ENCODE measurements around the gene ZNF445. TPM values are rescaled to one million over a fixed set of nuclear protein-coding genes. Genes with fewer than 3 reads are reported as not detected.

The ZNF445 gene
- total RNA-seq (2014; rRNA removed; shearing (Covaris generic)): 4.8 and 7.5 TPM in 2 replicates

DNA sequence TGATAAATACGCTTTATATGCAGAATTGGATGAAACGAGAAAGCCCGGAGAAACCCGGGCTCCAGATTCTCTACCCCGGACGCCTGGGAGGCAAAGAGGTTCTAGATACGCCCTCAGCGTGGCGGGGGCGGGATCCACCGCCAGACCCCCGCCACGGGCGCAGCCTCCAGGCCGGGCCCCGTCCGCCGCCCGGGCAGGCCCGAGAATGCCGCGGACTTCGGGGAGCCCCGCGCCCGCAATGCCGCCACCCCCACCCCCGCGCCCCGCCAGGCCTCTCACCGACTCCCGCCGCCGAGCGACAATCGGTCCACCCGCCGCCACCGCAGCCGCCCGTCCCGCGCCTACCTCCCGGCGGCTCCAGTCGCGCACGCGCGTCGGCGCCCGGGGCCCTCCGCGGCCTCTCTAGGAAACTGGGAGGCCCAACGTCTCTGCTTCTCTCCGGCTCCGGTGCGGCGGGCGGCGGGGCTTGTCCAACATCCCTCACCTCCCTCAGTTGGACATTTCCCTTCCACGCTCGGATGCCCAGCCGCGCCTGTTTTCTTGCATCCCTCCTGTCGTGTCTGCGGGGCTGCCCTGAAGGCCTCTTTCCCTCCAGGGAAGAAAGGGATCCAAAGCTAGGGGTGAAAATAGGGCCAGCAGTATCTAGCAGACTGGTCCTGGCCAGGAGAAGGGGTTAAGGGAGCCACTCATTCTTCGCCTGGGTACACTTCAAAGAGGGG is at the start of gene ZNF445:
Gene ZNF445, minus strand, starts transcription at position 359 of the 719 bp plus-strand sequence. CDS start 22,121 bp downstream, outside the sequence.

Other genes starting within 250 kb of the ZNF445 start
- not detected in 2 replicates for gene TOPAZ1, start 235.8 kb downstream of the ZNF445 start, total RNA-seq (2014; rRNA removed; shearing (Covaris generic))
- 18.2 and 18.9 TPM in 2 replicates for gene TCAIM, start 138.9 kb downstream of the ZNF445 start, total RNA-seq (2014; rRNA removed; shearing (Covaris generic))
- not detected in 2 replicates for gene ZKSCAN7, start 77.5 kb upstream of the ZNF445 start, total RNA-seq (2014; rRNA removed; shearing (Covaris generic))
- 0.24 and 0.30 TPM in 2 replicates for gene ZNF660, start 107.3 kb upstream of the ZNF445 start, total RNA-seq (2014; rRNA removed; shearing (Covaris generic))
- 9.6 and 12.0 TPM in 2 replicates for gene ZNF197, start 147.4 kb upstream of the ZNF445 start, total RNA-seq (2014; rRNA removed; shearing (Covaris generic))
- 9.9 and 15.7 TPM in 2 replicates for gene ZNF35, start 171.1 kb upstream of the ZNF445 start, total RNA-seq (2014; rRNA removed; shearing (Covaris generic))
- gene ZNF502, start 235.0 kb upstream of the ZNF445 start, total RNA-seq (2014; rRNA removed; shearing (Covaris generic)): 1.1 and 3.0 TPM in 2 replicates